Breast epithelium (tissue), 3 donors: Measurements from ENCODE around the gene TANK.
"Not testable (repeated sequence)": the region's sequence is repeated elsewhere in the genome, so short reads cannot be mapped to it uniquely, and the experiment has no call there.

Experiments used
- CTCF ChIP-seq, 3 donors: fragments of 450-650 bp; IDR thresholded peaks; one replicate each; pipeline ENCODE4 v1.5.1; 2016 to 2017; ENCODE audit warnings: antibody characterized with exemption in 3 of 3, mild to moderate bottlenecking in 3 of 3, moderate library complexity in 3 of 3
- POLR2A ChIP-seq: fragments of 450-650 bp; IDR thresholded peaks from one replicate; pipeline ENCODE4 v1.6.1; 2016; ENCODE audit warnings: antibody characterized with exemption, mild to moderate bottlenecking, moderate library complexity

GRCh38 chr2:161132384-161132783 is 27.8 kb upstream of the TANK start:
- not testable (repeated sequence) for TF ChIP-seq POLR2A; CTCF (IDR thresholded peaks at IDR 0.05)
